Esophagus (tissue), 2 donors: ENCODE data around the gene FAM184A. TPM values are rescaled to one million over a fixed set of nuclear protein-coding genes. Genes with fewer than 3 reads are reported as not detected.

Experiments
- H3K27ac ChIP-seq, 2 donors: one replicate each; pipeline ENCODE4 v1.5.1; 2013; ENCODE audit warnings: low read depth in 2 of 2, mild to moderate bottlenecking in 2 of 2, inconsistent platforms in 1 of 2, low read length in 1 of 2, moderate library complexity in 1 of 2
- H3K27me3 ChIP-seq, 2 donors: one replicate each; pipeline ENCODE4 v1.6.1; 2013; ENCODE audit warnings: low read length in 2 of 2, control low read depth in 1 of 2, mild to moderate bottlenecking in 1 of 2; ENCODE audit not compliant: insufficient read depth in 2 of 2, control insufficient read depth in 1 of 2
- H3K36me3 ChIP-seq, 2 donors: one replicate each; pipeline ENCODE4 v1.6.1; 2013; ENCODE audit warnings: low read length in 1 of 2; ENCODE audit not compliant: control insufficient read depth in 2 of 2, insufficient read depth in 2 of 2
- H3K4me1 ChIP-seq, 2 donors: one replicate each; pipeline ENCODE4 v1.6.1; 2013; ENCODE audit warnings: low read length in 1 of 2; ENCODE audit not compliant: control insufficient read depth in 2 of 2, insufficient read depth in 2 of 2
- H3K4me3 ChIP-seq, 2 donors: one replicate each; pipeline ENCODE4 v1.5.1; 2013; ENCODE audit warnings: low read length in 2 of 2, mild to moderate bottlenecking in 2 of 2, low read depth in 1 of 2, moderate library complexity in 1 of 2
- H3K9me3 ChIP-seq, 2 donors: one replicate each; pipeline ENCODE4 v1.6.1; 2013; ENCODE audit warnings: mild to moderate bottlenecking in 2 of 2, low read depth in 1 of 2, low read length in 1 of 2, moderate library complexity in 1 of 2; ENCODE audit not compliant: control insufficient read depth in 2 of 2, insufficient read depth in 1 of 2
- WGBS, 2 donors: extraction: QIAGEN DNeasy Blood & Tissue Kit; methylation state at CpG; one replicate each; pipeline ENCODE4 v1.1.7; 2013; 5-methylcytosine and 5-hydroxymethylcytosine counted together
- polyA plus RNA-seq, 2 donors: library from polyadenylated mRNA; stranded (reverse); fragments of 200-250 nt; gene quantifications; one replicate each; pipeline ENCODE4 v1.2.3, GENCODE V29; 2013
- donor health status: healthy with polysubstance abuse.
- donor health status: Bipolar disorder and iron deficiency.

FAM184A gene
- polyA plus RNA-seq, 2 donors: 0.73 to 1.1 TPM

DNA sequence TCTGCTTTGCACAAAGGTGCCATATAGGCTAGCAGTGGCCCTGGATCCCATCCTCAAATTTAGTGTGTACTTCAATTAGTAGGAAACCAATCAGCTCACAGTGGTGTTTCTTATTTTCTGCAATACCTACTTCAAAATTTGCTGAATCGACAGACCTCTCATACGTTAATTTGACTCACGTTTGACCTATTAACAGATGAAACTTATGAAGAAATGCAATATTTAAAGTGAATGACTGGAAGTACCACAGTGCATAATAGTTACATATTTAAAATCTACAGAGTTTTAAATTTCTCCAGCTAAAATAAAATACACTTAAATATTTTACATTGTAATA is 95.9 kb downstream of the FAM184A start:
- Histone ChIP-seq H3K4me1 (no peaks in the 10 kb centered on the region), H3K36me3 (no peaks in the 10 kb centered on the region), H3K27ac (no peak overlapping the region), H3K4me3 (no peak overlapping the region), H3K9me3 (no peaks in the 10 kb centered on the region), H3K27me3 (no peaks in the 10 kb centered on the region)
- 83 to 85% methylated on average over 3 of the region's 3 CpGs for WGBS, 2 donors

DNA sequence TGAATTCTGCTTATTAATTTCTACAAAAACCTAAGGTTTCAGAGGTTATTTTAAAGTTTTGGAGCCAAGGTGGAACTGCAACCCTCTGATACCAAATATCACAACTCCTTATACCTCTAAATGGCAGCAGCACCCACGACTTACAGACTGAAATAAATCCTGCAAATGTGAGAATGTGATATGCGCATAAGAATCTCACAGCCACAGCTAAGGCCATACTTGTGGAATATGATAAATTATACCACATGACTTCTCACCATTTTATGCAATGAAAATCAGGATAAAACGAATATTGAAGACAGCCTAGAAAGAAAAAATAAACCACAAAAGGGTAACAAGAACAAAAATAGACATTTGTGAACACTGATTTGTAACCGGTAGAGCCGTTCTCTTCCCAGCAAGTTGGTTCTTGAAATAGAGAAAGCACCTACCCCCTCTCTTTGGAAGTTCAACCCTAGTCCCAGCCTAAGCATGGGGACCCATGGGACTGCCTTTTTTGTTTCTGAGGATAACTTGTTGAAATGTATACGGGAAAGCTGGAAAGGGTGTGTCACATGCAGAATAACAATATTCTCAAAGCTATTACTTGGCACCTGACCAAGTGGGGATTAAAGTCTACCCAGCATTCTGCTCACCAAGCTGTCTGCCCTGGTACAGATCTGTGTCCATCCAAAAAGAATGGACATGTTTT is 96.4 kb downstream of the FAM184A start:
- no peaks in the 10 kb centered on the region for H3K9me3 ChIP-seq
- H3K27me3 ChIP-seq: no peaks in the 10 kb centered on the region
- no peaks in the 10 kb centered on the region for H3K4me1 ChIP-seq
- no peak overlapping the region for H3K4me3 ChIP-seq
- 64 to 79% methylated on average over 6 of the region's 6 CpGs for WGBS, 2 donors
- no peak overlapping the region for H3K27ac ChIP-seq
- H3K36me3 ChIP-seq: no peaks in the 10 kb centered on the region

DNA sequence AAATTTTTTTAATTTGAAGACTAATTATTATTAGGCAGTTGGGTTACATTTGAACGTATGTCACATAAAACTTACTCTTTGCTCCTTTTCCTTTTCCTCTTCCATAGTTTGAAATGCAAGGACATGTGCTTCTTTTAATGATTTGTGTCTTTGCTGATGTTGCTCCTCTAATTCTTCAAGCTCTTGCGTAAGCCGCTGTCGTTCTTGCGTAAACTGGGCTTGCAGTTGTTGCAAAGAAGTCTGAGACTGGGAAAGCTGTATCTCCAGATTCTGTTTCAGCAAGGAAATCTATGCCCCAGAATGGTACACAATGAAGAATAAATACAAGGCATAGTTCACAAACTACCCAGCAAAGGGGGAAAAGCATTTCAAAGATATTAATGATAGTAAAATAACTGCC is 98.4 kb downstream of the FAM184A start:
- Histone ChIP-seq H3K4me3 (no peak overlapping the region), H3K36me3 (no peaks in the 10 kb centered on the region)

DNA sequence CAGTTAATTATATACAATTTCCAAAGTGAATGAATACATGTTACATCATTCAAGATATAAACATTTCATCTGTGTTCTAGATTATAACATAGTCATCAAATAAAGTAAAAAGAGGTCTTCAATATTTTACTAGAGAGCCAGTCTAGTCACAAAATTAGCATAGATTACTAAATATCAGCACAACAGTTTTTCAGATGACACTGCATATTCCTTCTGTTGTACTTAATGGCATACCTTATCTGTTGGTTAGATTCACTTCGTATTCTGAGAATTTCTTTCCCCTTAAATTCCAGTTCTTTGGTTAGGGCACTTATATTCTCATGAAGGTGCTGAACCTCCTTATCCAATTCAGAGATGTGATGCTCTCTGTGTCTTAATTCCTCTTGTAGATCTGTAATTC is 103.7 kb downstream of the FAM184A start:
- Histone ChIP-seq H3K9me3 (no peaks in the 10 kb centered on the region), H3K4me3 (no peak overlapping the region), H3K36me3 (no peaks in the 10 kb centered on the region), H3K27ac (no peak overlapping the region), H3K4me1 (no peaks in the 10 kb centered on the region), H3K27me3 (no peaks in the 10 kb centered on the region)
- 86 to 89% methylated on average over 1 of the region's 1 CpG for WGBS, 2 donors

More for the DNA sequence above, 98.4 kb downstream of the FAM184A start:
- WGBS, 2 donors: 88% methylated on average over 5 of the region's 5 CpGs
- Histone ChIP-seq H3K4me1 (no peaks in the 10 kb centered on the region), H3K9me3 (no peaks in the 10 kb centered on the region), H3K27ac (no peak overlapping the region), H3K27me3 (no peaks in the 10 kb centered on the region)

DNA sequence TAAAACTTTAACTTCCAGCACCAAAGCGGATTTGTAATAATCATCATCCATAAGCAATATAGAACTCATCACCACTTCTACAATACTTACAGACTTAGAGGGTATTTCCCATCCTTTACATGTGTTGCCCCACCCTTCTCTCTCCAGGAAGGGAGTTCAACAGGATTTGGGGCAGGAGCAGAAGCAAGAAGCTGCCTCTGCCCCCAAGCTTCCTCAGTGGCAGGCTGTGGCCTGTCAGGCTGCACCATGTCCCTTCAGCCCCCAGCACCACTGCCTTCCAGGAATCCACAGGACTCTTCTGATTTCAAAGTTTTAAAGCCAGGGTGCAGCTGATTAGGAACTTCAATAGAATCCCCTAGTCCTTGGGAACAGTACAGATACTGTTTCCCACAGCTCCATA is 106.8 kb downstream of the FAM184A start:
- H3K4me3 ChIP-seq: no peak overlapping the region
- H3K27ac ChIP-seq: no peak overlapping the region
- WGBS, 2 donors: 97 to 98% methylated on average over 1 of the region's 1 CpG
- no peaks in the 10 kb centered on the region for H3K27me3 ChIP-seq
- H3K4me1 ChIP-seq: no peaks in the 10 kb centered on the region
- no peaks in the 10 kb centered on the region for H3K36me3 ChIP-seq
- no peaks in the 10 kb centered on the region for H3K9me3 ChIP-seq

DNA sequence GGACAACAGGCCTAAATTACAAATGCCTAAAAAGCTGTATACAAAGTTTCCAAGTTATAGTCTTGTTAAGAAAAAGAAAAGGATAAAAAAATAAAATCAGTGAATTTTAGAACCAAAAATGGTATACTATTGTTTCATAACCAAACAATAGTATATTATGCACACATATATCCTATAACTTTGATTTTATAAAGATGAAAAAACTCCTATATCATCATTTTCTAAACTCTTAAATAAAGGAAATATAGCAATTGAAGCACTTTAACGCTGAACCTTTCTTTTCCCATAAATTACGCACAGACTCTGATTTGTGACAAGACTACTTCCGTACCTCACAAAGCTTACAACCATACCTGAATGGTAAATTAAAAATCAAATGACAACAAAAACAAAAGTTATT is 107.6 kb downstream of the FAM184A start:
- no peaks in the 10 kb centered on the region for H3K9me3 ChIP-seq
- no peaks in the 10 kb centered on the region for H3K36me3 ChIP-seq
- no peak overlapping the region for H3K4me3 ChIP-seq
- H3K27me3 ChIP-seq: no peaks in the 10 kb centered on the region
- 95 to 97% methylated on average over 3 of the region's 3 CpGs for WGBS, 2 donors
- H3K27ac ChIP-seq: no peak overlapping the region
- H3K4me1 ChIP-seq: no peaks in the 10 kb centered on the region

DNA sequence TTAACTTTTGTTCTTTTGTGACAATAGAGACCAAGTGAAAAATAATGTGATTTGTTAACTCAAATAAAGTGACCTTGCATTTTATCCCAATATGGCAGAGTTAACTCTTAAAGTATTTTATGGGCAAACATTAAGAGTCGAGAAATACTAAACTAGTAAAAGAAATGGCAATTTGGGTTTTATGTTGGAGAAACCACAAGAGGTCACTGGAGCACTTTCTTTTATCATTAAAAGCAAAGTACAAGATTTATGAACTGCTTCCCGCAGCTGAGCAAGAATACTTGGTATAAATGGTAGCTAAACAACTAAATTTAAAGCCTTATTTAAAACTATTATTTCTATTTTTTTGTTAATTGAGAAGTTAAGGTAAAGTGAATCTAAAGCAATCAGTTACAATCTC is 110.0 kb downstream of the FAM184A start:
- H3K4me3 ChIP-seq: no peak overlapping the region
- H3K27me3 ChIP-seq: no peaks in the 10 kb centered on the region
- no peaks in the 10 kb centered on the region for H3K4me1 ChIP-seq

DNA sequence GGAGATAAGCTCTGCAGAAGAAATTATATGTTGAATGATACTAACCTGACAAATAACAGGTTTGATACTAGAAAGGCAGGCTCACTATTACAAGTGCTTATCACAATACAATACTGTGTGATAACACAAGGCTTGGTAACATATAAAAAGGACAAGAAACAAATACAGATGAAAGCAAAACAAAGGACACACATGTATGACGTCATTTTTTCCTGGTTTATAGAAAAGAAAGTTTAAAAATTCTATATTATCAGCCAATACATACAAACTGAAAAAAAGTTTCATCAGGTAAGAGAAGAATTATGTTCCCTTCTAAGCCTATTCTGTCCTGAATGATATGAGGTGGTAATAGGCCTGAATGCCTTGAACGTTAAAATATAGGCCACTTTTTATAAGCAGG is 111.2 kb downstream of the FAM184A start:
- no peaks in the 10 kb centered on the region for H3K27me3 ChIP-seq
- H3K36me3 ChIP-seq: no peaks in the 10 kb centered on the region
- no peak overlapping the region for H3K27ac ChIP-seq
- no peaks in the 10 kb centered on the region for H3K9me3 ChIP-seq
- no peaks in the 10 kb centered on the region for H3K4me1 ChIP-seq
- 71 to 72% methylated on average over 2 of the region's 2 CpGs for WGBS, 2 donors
- H3K4me3 ChIP-seq: no peak overlapping the region

More for the DNA sequence above, 110.0 kb downstream of the FAM184A start:
- Histone ChIP-seq H3K27ac (no peak overlapping the region), H3K36me3 (no peaks in the 10 kb centered on the region), H3K9me3 (no peaks in the 10 kb centered on the region)
- 19 to 24% methylated on average over 2 of the region's 2 CpGs for WGBS, 2 donors

DNA sequence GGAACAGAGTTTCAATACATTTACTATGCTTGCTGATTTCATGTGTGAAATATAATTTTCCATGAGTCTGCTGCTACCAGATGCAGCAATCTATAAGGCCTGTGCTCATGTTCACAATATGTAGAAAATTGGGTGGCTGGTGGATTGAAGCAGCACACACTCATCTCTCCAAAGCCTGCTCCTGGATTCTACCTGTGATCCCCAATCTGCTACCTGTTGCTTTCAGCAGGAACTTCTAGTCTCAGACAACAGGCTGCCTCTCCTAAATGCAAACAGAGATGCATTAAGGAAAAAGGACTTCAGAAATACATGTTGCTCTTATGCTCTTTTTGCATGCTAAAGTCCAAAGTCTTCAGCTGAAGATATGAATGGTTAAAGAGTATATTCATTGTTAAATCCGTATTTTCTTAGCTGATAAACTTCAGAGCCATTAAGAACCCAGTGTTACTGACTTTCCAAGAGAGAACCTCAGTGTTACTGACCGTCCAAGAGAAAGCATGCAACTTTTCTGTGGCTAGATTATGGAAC is 112.6 kb downstream of the FAM184A start:
- Histone ChIP-seq H3K4me3 (no peak overlapping the region), H3K9me3 (no peaks in the 10 kb centered on the region), H3K36me3 (no peaks in the 10 kb centered on the region), H3K4me1 (no peaks in the 10 kb centered on the region), H3K27ac (no peak overlapping the region), H3K27me3 (no peaks in the 10 kb centered on the region)
- WGBS, 2 donors: 75 to 89% methylated on average over 2 of the region's 2 CpGs

DNA sequence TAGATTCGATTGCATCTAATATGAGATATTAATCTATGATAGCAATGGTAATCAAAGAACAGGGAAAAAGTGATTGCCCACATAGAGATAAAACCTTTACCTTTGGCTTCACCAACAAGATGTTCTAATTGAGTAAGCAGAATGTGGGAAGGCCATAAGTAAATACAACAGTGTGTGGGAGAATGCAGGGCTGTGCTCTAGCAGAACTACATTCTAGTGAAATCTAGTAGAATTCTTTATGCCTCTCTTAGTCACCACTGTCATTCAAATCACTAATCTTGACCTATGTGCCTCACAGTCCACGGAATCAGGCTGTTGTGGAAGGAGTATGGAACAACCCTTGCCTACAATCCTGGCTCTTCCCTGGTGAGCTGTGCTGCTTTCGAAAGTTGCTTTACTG is 113.1 kb downstream of the FAM184A start:
- Histone ChIP-seq H3K27me3 (no peaks in the 10 kb centered on the region), H3K9me3 (no peaks in the 10 kb centered on the region), H3K27ac (no peak overlapping the region), H3K4me3 (no peak overlapping the region), H3K4me1 (no peaks in the 10 kb centered on the region), H3K36me3 (no peaks in the 10 kb centered on the region)
- WGBS, 2 donors: 79 to 92% methylated on average over 3 of the region's 3 CpGs
